WI38 (cell line): ENCODE data around the gene ZNF180.

Experiments used
- H3K4me3 ChIP-seq: 2 replicates; pipeline ENCODE4 v1.5.1; 2011; ENCODE audit warnings: low read depth, mild to moderate bottlenecking, control low read depth, low read length
- TF ChIP-seq, protein P1 (sequence below): IDR thresholded peaks from 2 replicates; pipeline ENCODE4 v1.5.1; 2012; ENCODE audit warnings: low read depth, mild to moderate bottlenecking, control low read depth, low read length

Gene ZNF180

DNA sequence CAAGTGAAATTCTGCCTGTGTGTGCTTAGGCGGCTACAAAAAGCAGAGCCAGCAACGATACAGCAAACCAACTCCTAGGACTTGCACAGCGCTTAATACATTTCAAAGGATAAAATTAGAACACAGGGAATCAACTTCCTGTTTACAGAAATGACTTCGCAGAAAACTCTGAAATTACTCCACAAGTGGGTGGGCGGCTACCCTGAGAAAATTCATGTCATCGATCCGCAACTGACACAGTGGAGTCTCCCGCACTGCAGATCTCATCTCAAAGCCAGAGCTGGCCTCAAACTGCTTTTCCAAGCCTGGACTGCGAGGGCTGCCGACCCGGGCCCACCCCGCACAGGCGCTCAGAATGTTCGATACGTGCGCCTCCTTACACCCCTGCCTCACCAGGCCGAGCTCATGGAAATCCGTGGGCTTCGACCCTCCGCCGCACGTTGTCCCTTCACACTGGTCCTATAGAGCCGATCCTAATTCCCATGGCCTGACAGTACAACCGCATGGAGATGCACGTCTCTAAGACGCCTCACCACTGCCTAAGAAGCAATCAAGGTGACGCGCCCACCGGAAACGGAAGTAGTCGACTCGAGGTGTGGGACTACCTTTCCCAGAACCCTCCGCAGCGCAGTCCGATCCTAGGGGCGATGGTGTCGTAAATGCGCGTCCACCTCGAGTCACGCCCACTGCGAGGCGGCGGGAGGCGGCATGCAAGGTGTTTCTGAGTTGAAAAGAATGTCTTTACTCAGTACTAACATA, 52.2 kb downstream of the ZNF180 start, which contains the start of gene ZNF229:
Gene ZNF229, minus strand, starts transcription at position 557 of the 759 bp plus-strand sequence. CDS start 5,625 bp downstream, outside the sequence.
- TF ChIP-seq, protein P1, sequence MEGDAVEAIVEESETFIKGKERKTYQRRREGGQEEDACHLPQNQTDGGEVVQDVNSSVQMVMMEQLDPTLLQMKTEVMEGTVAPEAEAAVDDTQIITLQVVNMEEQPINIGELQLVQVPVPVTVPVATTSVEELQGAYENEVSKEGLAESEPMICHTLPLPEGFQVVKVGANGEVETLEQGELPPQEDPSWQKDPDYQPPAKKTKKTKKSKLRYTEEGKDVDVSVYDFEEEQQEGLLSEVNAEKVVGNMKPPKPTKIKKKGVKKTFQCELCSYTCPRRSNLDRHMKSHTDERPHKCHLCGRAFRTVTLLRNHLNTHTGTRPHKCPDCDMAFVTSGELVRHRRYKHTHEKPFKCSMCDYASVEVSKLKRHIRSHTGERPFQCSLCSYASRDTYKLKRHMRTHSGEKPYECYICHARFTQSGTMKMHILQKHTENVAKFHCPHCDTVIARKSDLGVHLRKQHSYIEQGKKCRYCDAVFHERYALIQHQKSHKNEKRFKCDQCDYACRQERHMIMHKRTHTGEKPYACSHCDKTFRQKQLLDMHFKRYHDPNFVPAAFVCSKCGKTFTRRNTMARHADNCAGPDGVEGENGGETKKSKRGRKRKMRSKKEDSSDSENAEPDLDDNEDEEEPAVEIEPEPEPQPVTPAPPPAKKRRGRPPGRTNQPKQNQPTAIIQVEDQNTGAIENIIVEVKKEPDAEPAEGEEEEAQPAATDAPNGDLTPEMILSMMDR, result no peak
- peak within 1 kb of the TSS; percentile 86 for H3K4me3 ChIP-seq

DNA sequence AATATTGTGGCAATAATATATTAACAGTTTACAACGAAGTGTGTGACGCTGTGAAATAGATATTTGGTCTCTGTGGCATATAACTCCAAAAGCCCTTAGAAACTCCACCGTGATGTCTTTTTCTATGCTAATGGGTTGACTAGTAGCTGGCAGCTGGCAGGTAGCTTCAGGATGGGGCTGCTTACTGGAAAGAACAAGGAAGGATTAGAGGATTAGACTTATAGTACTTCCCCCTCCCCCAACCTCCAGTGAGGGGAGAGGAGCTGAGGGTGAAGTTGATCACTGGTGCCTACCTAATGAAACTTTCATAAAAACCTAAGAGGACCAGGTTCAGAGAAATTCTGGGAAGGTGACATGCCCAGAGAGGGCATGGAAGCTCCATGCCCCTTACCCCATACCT, 61.9 kb downstream of the ZNF180 start:
- TF ChIP-seq, protein P1, result no peak
- H3K4me3 ChIP-seq, result no peak overlapping the region

GRCh38 chr19:44435441-44435840, 64.9 kb downstream of the ZNF180 start:
- H3K4me3 ChIP-seq, result no peak overlapping the region
- TF ChIP-seq, protein P1, result no peak

DNA sequence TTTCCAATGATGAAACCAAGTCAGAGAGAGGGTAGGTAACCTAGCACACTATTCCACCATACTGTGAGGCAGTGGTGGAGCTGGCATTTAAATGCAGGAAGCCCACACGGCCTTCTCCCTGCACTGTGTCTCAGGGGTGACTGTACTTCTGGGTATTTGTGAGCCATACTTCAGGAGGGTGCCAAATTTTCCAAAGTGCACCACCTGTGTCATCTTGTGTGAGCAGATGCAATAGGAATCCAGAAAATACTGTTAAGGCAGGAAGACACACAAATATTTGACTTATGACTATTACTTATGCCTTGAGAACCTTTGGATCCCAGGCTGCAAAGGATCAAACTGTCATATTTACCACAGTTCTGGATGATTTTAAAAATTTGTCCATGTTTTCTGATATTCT, 69.4 kb downstream of the ZNF180 start:
- TF ChIP-seq, protein P1, result no peak
- no peak overlapping the region for H3K4me3 ChIP-seq
